ENCODE results near the gene ADCYAP1R1. TPM values are rescaled to one million over a fixed set of nuclear protein-coding genes. Genes with fewer than 3 reads are reported as not detected.

The ADCYAP1R1 gene
- polyA plus RNA-seq, 3 donors = not detected

DNA sequence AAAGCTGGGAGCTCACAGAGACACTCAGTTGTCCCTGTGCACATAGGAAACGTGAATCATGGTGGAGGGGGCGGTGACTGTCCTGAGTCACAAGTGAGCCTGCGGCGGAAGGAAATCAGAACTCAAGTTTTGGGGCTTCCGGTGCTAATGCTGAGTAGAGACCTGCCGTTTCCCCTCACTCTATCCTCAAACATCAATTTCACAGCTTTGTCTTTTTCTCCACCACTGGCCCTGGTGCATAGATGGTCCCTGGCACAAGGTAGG is 21.9 kb downstream of the ADCYAP1R1 start:
- H3K36me3 Mint-ChIP-seq = no peaks in the 10 kb centered on the region

DNA sequence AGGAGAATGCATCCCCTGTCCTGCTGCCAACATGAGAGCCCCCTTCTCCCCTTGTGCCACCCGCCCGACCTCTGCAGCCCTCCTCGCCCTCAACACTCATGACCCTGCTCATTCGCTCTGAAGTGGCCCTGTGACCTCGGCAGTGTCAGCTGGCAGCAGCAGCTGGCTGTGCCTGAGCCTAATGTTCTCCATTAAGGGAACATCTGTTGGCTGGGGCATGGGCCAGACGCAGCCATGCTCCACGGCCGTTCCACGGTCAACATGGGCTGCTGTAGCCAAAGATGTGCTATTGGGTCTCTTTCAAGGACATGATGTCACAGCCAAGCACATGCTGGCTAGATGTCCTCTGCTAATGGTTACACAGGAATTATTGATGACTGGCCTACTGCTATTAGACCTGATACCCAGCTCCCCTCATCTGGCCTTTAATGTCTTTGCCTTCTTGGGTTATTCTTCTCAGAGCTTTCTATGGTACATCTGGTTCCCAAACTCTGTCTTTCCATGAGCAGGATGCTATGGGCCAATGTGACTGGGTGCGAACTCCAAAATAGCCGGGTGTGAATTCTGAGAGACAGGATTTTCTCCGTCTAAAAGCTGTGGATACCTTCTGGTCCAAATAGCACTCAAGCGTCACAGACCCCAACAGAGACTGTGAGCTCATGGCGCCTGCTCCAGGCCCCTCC is 22.4 kb downstream of the ADCYAP1R1 start:
- H4K20me1 ChIP-seq (ENCODE audit: insufficient read depth, low read length) = no peaks in the 10 kb centered on the region
- DNase-seq = no peak
- Mint-ChIP-seq H3K4me3 (no peak overlapping the region), H3K4me1 (no peaks in the 10 kb centered on the region), H3K27me3 (ENCODE audit: low read depth in 3 of 3) (peaks cover 5 to 7% (median 6%) of the 10 kb centered on the region in 3 donors), H3K9me3 (peaks cover 0 to 1% (median 0%) of the 10 kb centered on the region in 7 donors), H3K27ac (peak overlapping the region in 1 of 7 donors; percentile 20), H3K36me3 (no peaks in the 10 kb centered on the region)
- no peaks in the 10 kb centered on the region for H3K36me3 ChIP-seq (replicated peaks in 1 of 2; ENCODE audit: control insufficient read depth in 1 of 2, insufficient read depth in 2 of 2, low read length in 2 of 2)
- no peak overlapping the region for H3K27ac ChIP-seq (ENCODE audit: low read depth in 1 of 2, low read length in 2 of 2)
- no peak overlapping the region for H2AFZ ChIP-seq (ENCODE audit: insufficient read depth, low read depth, low read length, poor library complexity, severe bottlenecking)
- WGBS (ENCODE audit: insufficient coverage) = 92% methylated on average over 11 of the region's 14 CpGs
- TF ChIP-seq, protein P1, sequence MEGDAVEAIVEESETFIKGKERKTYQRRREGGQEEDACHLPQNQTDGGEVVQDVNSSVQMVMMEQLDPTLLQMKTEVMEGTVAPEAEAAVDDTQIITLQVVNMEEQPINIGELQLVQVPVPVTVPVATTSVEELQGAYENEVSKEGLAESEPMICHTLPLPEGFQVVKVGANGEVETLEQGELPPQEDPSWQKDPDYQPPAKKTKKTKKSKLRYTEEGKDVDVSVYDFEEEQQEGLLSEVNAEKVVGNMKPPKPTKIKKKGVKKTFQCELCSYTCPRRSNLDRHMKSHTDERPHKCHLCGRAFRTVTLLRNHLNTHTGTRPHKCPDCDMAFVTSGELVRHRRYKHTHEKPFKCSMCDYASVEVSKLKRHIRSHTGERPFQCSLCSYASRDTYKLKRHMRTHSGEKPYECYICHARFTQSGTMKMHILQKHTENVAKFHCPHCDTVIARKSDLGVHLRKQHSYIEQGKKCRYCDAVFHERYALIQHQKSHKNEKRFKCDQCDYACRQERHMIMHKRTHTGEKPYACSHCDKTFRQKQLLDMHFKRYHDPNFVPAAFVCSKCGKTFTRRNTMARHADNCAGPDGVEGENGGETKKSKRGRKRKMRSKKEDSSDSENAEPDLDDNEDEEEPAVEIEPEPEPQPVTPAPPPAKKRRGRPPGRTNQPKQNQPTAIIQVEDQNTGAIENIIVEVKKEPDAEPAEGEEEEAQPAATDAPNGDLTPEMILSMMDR (IDR thresholded peaks at IDR 0.05) = no peak
- intact Hi-C loops (cut with micrococcal nuclease) = no loop called here
- no peak overlapping the region for H3K9ac ChIP-seq (ENCODE audit: insufficient read depth, low read length, poor library complexity, severe bottlenecking)
- H3K4me2 ChIP-seq (replicated peaks; ENCODE audit: extremely low read depth, low read length, poor library complexity, severe bottlenecking) = no peak overlapping the region
- no peaks in the 10 kb centered on the region for H3K4me1 ChIP-seq (ENCODE audit: control insufficient read depth in 1 of 2, insufficient read depth in 2 of 2, low read length in 2 of 2)
- H3K9me3 ChIP-seq (replicated peaks in 1 of 2; ENCODE audit: control insufficient read depth in 1 of 2, insufficient read depth in 1 of 2, low read length in 2 of 2) = no peaks in the 10 kb centered on the region
- no peak overlapping the region for H3K4me3 ChIP-seq (replicated peaks in 1 of 3; ENCODE audit: low read depth in 2 of 3, low read length in 3 of 3)
- no peaks in the 10 kb centered on the region for H3K27me3 ChIP-seq (ENCODE audit: control insufficient read depth in 2 of 2, insufficient read depth in 2 of 2, low read length in 2 of 2)
- no peaks in the 10 kb centered on the region for H3K79me2 ChIP-seq (ENCODE audit: insufficient read depth, low read length)

More for the DNA sequence above, 21.9 kb downstream of the ADCYAP1R1 start:
- Histone ChIP-seq H3K4me3 (replicated peaks in 1 of 3; ENCODE audit: low read depth in 2 of 3, low read length in 3 of 3) (no peak overlapping the region), H3K27ac (ENCODE audit: low read depth in 1 of 2, low read length in 2 of 2) (no peak overlapping the region), H3K36me3 (replicated peaks in 1 of 2; ENCODE audit: control insufficient read depth in 1 of 2, insufficient read depth in 2 of 2, low read length in 2 of 2) (no peaks in the 10 kb centered on the region), H3K9ac (ENCODE audit: insufficient read depth, low read length, poor library complexity, severe bottlenecking) (no peak overlapping the region), H3K9me3 (replicated peaks in 1 of 2; ENCODE audit: control insufficient read depth in 1 of 2, insufficient read depth in 1 of 2, low read length in 2 of 2) (no peaks in the 10 kb centered on the region), H3K27me3 (ENCODE audit: control insufficient read depth in 2 of 2, insufficient read depth in 2 of 2, low read length in 2 of 2) (no peaks in the 10 kb centered on the region), H4K20me1 (ENCODE audit: insufficient read depth, low read length) (no peaks in the 10 kb centered on the region), H2AFZ (ENCODE audit: insufficient read depth, low read depth, low read length, poor library complexity, severe bottlenecking) (no peak overlapping the region), H3K4me2 (replicated peaks; ENCODE audit: extremely low read depth, low read length, poor library complexity, severe bottlenecking) (no peak overlapping the region), H3K79me2 (ENCODE audit: insufficient read depth, low read length) (no peaks in the 10 kb centered on the region), H3K4me1 (ENCODE audit: control insufficient read depth in 1 of 2, insufficient read depth in 2 of 2, low read length in 2 of 2) (no peaks in the 10 kb centered on the region)
- TF ChIP-seq, protein P1 (IDR thresholded peaks at IDR 0.05) = no peak
- Mint-ChIP-seq H3K4me3 (no peak overlapping the region), H3K4me1 (no peaks in the 10 kb centered on the region), H3K9me3 (peaks cover 0 to 1% (median 0%) of the 10 kb centered on the region in 7 donors), H3K27ac (peak overlapping the region in 1 of 7 donors; percentile 20), H3K27me3 (ENCODE audit: low read depth in 3 of 3) (peaks cover 4 to 7% (median 6%) of the 10 kb centered on the region in 3 donors)
- no peak for DNase-seq
- intact Hi-C loops (cut with micrococcal nuclease) = no loop called here
- 71% methylated on average over 1 of the region's 6 CpGs for WGBS (ENCODE audit: insufficient coverage)
